Measurements from ENCODE around the gene WNK1. TPM values are rescaled to one million over a fixed set of nuclear protein-coding genes. Genes with fewer than 3 reads are reported as not detected.

Gene WNK1
- total RNA-seq, 2 experiments from 2014 or later = 142 to 143 TPM

DNA sequence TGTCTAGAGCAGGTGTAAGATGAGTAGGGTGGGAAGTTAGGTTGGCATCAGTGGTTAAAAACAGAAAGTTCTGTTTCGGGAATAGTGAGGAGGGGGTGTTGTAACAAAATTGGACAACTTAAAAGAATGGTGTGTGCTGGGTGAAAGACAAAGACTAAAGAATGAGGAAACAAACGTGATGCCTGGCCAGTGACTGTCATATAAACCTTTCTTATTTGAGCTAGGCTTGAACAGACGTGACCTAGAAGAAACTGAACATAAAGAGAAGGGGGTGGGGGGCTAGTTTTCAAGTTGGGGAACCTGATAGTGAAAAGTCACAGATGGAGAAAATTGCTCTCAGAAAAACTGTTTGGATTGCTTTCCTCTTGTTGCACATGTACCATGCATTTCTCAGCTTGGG, 157.5 kb downstream of the WNK1 start:
- Mint-ChIP-seq H3K9me3 (no peaks in the 10 kb centered on the region), H3K27ac (peak overlapping the region; percentile 32), H3K4me3 (no peak overlapping the region), H3K27me3 (no peaks in the 10 kb centered on the region), H3K36me3 (ENCODE audit: low read depth) (peaks cover 46% of the 10 kb centered on the region), H3K4me1 (ENCODE audit: low read depth) (peaks cover 14% of the 10 kb centered on the region)
- TF ChIP-seq, protein P1, sequence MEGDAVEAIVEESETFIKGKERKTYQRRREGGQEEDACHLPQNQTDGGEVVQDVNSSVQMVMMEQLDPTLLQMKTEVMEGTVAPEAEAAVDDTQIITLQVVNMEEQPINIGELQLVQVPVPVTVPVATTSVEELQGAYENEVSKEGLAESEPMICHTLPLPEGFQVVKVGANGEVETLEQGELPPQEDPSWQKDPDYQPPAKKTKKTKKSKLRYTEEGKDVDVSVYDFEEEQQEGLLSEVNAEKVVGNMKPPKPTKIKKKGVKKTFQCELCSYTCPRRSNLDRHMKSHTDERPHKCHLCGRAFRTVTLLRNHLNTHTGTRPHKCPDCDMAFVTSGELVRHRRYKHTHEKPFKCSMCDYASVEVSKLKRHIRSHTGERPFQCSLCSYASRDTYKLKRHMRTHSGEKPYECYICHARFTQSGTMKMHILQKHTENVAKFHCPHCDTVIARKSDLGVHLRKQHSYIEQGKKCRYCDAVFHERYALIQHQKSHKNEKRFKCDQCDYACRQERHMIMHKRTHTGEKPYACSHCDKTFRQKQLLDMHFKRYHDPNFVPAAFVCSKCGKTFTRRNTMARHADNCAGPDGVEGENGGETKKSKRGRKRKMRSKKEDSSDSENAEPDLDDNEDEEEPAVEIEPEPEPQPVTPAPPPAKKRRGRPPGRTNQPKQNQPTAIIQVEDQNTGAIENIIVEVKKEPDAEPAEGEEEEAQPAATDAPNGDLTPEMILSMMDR (IDR thresholded peaks at IDR 0.05) = no peak
- DNase-seq = no peak
- ChIA-PET POLR2A (interaction anchor here (1.4 kb wide), 1 partner anchor 340 kb away, joined by 3 read pairs; no protein-coding TSS in a partner anchor), CTCF (interaction anchor here (1.5 kb wide), 1 partner anchor 11 kb away, joined by 3 read pairs; no protein-coding TSS in a partner anchor)
- no peak for ATAC-seq
- intact Hi-C loops (cut with micrococcal nuclease) = no loop called here

DNA sequence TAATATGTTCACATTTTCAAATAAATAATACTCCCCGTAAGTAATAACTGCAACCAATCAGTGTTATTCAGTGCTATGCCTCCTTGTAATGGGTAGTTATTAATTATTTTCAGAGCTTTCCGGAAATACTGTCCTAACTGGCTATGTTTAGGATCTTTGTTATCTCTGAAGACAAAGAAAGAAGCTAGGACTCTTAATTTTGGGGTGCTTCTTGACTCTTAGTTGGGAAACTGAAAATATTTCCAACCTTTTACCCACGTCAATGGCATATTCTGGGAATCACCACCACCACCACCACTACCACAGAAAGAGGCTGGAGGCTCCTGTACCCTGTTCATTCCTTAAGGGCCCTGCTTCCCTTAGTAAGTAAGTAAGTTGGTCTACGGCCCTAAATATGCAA, 158.0 kb downstream of the WNK1 start:
- Mint-ChIP-seq H3K9me3 (no peaks in the 10 kb centered on the region), H3K4me3 (no peak overlapping the region), H3K36me3 (ENCODE audit: low read depth) (peaks cover 47% of the 10 kb centered on the region), H3K27ac (peak overlapping the region; percentile 58), H3K27me3 (no peaks in the 10 kb centered on the region), H3K4me1 (ENCODE audit: low read depth) (peaks cover 13% of the 10 kb centered on the region)
- ChIA-PET CTCF (no interaction called here), POLR2A (interaction anchor here (0.7 kb wide), 1 partner anchor 28 kb away, joined by 3 read pairs; no protein-coding TSS in a partner anchor)
- intact Hi-C loops (cut with micrococcal nuclease) = no loop called here
- TF ChIP-seq, protein P1 (IDR thresholded peaks at IDR 0.05) = no peak
- ATAC-seq (no peak), DNase-seq (no peak)

DNA sequence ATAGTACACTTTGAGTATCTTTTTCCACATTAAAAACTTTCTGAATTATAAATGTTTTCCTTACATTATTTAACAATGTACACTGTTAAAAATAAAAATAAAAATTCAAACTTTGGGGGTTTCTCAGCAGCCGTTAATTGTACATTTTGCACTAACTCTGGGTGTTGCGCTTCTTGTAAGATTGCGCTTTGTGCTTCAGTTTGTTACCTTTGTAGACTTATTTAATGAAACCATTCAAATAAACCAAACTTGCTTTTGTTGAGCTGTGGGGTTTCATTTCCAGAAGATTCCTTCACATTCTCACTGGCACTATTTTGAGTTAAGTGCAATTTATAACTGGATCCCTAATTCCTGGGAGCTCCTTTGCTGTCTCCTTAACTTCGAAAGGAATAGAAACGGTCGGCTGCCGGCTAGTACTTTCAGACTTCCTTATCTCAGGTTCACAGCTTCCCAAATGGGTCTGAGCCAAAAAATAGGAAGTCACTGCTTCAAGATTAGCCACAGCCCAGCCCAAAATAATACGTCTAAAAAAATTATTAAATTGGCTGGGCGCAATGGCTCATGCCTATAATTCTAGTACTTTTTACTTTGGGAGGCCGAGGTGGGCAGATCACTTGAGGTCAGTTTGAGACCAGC, 158.9 kb downstream of the WNK1 start:
- H3K27ac Mint-ChIP-seq = no peak overlapping the region
- ChIA-PET CTCF (interaction anchor here (0.6 kb wide), 1 partner anchor 30 kb away, joined by 3 read pairs; no protein-coding TSS in a partner anchor), POLR2A (interaction anchor here (0.7 kb wide), 1 partner anchor 694 kb away, joined by 3 read pairs; no protein-coding TSS in a partner anchor)
- H3K36me3 Mint-ChIP-seq (ENCODE audit: low read depth) = peaks cover 39% of the 10 kb centered on the region
- ATAC-seq = no peak
- TF ChIP-seq, protein P1 (IDR thresholded peaks at IDR 0.05) = no peak
- no peaks in the 10 kb centered on the region for H3K9me3 Mint-ChIP-seq
- no peak for DNase-seq
- no peak overlapping the region for H3K4me3 Mint-ChIP-seq
- intact Hi-C loops (cut with micrococcal nuclease) = no loop called here
- H3K4me1 Mint-ChIP-seq (ENCODE audit: low read depth) = peaks cover 8% of the 10 kb centered on the region
- H3K27me3 Mint-ChIP-seq = no peaks in the 10 kb centered on the region

DNA sequence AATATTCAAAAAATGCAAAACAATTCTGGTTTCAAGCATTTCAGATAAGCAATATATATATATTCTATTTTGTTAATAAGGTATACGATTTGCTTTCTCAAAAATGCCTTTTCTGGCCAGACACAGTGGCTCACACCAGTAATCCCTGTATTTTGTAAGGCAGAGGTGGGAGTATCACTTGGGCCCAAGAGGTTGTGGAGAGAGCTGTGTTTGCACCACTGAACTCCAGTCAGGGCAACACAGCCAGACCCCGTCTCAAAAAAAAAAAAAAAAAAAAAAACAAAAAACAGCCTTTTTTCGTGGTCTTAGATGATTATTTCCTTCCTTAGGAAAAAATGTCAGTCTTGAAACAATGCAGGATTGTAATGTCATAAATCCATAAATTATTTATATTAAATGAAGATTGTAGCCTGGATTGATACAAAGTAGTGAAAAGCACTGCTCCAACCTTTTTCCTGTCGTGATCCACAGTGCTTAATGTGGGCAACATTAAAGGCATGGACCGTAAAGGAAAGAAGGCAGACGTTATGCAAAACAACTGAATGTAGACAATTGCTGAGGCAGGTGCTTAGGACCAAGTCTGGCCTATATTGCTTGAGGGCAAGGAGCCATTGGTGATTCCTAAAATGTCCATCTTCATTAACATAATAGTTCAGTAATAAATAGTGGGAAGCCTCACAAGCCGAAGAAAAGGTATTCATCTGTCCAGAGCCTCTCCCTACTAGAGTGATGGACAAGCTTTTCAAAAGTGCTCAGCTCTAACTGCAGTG, 160.3 kb downstream of the WNK1 start:
- POLR2A ChIA-PET = no interaction called here
- H3K27me3 Mint-ChIP-seq = no peaks in the 10 kb centered on the region
- intact Hi-C loops (cut with micrococcal nuclease) = no loop called here
- H3K36me3 Mint-ChIP-seq (ENCODE audit: low read depth) = peaks cover 43% of the 10 kb centered on the region
- H3K4me1 Mint-ChIP-seq (ENCODE audit: low read depth) = peaks cover 11% of the 10 kb centered on the region
- ATAC-seq (no peak), DNase-seq (no peak)
- TF ChIP-seq, protein P1 (IDR thresholded peaks at IDR 0.05) = no peak
- CTCF ChIA-PET = interaction anchor here (0.8 to 1.3 kb wide), 3 partner anchors 18 to 180 kb away, joined by 3 to 7 read pairs (median 3); no protein-coding TSS in a partner anchor
- no peak overlapping the region for H3K27ac Mint-ChIP-seq
- H3K9me3 Mint-ChIP-seq = no peaks in the 10 kb centered on the region
- H3K4me3 Mint-ChIP-seq = no peak overlapping the region
